IPS-11a (cell line): ENCODE measurements around the gene BCLAF1.
"Not testable (repeated sequence)": the region's sequence is repeated elsewhere in the genome, so short reads cannot be mapped to it uniquely, and the experiment has no call there.

ENCODE experiments used
- H3K4me3 ChIP-seq: one replicate; pipeline ENCODE4 v1.5.1; 2013; ENCODE audit warnings: low read depth, low read length, control low read depth

The BCLAF1 gene

GRCh38 chr6:136250686-136251008, 39.0 kb downstream of the BCLAF1 start:
- peak overlapping the region; percentile 87 for H3K4me3 ChIP-seq

GRCh38 chr6:136249811-136250685, 39.6 kb downstream of the BCLAF1 start, which contains the start of gene MTFR2:
Gene MTFR2, minus strand, starts transcription at chr6:136250311. Its CDS starts 1,212 bp downstream, at chr6:136249099.
- H3K4me3 ChIP-seq, result peak within 1 kb of the TSS; percentile 87

GRCh38 chr6:136249336-136249735, 40.3 kb downstream of the BCLAF1 start:
- H3K4me3 ChIP-seq, result peak overlapping the region; percentile 87

GRCh38 chr6:136244061-136244616, 45.5 kb downstream of the BCLAF1 start:
- H3K4me3 ChIP-seq, result no peak overlapping the region

- no peak overlapping the region for H3K4me3 ChIP-seq
Observed at GRCh38 chr6:136236466-136237293, 53.0 kb downstream of the BCLAF1 start.

- H3K4me3 ChIP-seq, result no peak overlapping the region
Observed at GRCh38 chr6:136235233-136235564, 54.4 kb downstream of the BCLAF1 start.

DNA sequence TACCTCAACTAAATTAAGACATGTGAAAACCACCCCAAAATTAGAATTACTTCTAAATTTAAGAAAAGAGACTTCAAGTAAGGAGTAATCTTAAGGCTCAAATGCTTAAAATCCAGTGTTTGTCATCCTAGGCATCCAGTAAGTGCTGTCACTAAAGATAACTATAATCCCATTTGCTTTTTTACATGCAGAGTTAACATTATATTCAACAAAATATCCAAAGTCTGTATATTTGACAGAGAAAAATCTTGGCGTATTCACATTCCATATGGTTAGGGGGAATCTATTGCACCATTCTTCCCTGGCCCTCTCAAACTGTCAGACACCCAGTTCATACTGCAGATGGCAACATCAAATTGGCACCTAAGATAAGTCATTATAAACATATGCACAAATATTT, 56.9 kb downstream of the BCLAF1 start:
- H3K4me3 ChIP-seq, result no peak overlapping the region

DNA sequence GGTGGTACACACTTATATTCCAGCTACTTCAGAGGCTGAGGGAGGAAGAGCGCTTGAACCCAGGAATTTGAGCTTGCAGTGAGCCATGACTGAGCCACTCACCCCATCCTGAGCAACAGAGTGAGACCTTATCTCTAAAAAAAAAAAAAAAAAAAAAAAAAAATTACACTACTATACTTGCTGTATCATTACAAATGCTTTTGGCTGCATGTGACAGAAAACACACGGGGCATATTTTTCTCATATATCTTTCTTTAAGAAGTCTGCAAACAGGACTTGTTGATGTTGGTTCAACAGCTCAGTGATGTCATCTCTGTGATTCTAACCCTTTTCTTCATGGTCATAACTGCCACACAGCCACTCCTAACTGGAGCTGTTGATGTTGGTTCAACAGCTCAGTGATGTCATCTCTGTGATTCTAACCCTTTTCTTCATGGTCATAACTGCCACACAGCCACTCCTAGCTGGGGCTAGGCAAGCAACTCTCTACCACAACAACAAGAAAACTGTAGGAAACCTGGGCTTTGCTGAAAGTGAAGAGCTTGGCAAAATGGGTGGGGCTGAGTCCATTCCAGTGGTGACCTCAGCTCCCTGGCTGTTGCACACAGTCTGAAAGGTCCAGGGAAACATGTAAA, 59.3 kb downstream of the BCLAF1 start:
- H3K4me3 ChIP-seq, result no peak overlapping the region

- no peak overlapping the region for H3K4me3 ChIP-seq
Observed at GRCh38 chr6:136228814-136229213, 60.8 kb downstream of the BCLAF1 start.

- no peak overlapping the region for H3K4me3 ChIP-seq
Observed at GRCh38 chr6:136226674-136227377, 62.8 kb downstream of the BCLAF1 start.

DNA sequence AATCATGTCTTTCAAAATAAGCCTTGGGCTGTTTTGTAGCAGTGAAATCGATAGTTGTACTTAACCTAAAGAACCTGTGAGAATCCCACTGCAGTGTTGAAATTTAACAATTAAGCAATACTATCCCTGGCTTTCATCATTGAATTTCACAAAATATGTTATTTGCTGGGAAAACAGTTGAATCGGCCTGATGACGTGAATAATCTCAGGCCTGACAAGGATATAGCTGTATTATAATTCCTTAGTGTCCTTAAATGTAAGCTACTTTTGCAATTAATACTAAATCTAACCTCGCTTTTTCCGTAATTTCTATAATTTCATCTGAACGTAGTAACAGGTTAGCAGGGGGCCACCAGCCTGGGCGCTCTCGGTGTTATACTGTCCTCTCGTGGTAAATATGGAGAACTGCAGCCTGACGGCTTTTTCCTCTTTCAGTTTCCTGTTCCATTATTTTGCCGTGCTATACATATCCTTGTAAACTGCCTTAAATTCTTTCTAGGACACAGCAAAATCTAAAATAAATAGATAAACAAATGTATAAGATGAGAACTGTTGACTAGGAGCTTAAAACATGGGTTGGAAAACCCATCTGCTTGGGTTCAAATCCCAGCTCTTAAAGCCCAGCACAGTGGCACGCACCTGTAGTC, 63.5 kb downstream of the BCLAF1 start:
- H3K4me3 ChIP-seq, result no peak overlapping the region

- no peak overlapping the region for H3K4me3 ChIP-seq
Observed at GRCh38 chr6:136225496-136225895, 64.2 kb downstream of the BCLAF1 start.

GRCh38 chr6:136224974-136225373, 64.7 kb downstream of the BCLAF1 start:
- H3K4me3 ChIP-seq, result not testable (repeated sequence)

DNA sequence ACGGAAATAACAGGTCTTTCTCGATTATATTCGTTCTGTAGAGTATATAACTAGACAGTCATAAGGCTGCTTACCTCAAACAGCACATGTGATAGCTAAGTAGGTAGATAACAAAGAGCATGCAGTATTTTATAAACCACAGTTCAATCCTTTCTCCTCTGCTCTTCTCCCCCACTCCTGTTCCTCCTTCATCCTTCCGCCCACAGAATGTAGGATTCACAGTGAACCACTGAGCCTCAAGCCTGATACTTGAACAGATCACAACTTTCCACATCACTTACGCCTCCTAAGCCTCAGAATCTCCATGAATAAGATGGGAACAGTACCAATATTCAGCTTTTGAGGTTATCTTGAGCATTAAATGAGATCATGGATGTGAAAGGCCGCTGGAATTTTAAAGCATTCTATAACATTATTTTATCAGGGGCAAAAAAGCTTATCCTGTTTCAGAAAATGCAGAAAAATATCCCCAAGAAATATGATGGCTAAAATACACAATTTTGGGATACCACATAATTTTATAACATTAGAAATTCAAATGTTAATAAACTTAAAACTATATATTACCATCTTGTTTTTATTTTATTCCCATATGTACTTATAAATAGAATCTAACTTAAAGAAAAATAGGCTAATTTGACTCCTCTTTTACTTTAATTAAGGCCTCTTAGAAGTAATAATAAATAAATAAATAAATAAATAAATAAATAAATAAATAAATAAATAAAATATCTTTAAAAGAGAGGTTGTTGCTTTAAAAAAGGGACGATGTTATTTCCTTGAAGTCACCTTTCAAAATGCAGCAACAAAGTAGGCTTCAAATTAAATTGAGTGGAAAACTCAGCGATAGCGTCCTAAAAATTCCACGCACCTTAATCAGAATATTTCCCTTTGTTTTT, 72.9 kb downstream of the BCLAF1 start:
- no peak overlapping the region for H3K4me3 ChIP-seq

DNA sequence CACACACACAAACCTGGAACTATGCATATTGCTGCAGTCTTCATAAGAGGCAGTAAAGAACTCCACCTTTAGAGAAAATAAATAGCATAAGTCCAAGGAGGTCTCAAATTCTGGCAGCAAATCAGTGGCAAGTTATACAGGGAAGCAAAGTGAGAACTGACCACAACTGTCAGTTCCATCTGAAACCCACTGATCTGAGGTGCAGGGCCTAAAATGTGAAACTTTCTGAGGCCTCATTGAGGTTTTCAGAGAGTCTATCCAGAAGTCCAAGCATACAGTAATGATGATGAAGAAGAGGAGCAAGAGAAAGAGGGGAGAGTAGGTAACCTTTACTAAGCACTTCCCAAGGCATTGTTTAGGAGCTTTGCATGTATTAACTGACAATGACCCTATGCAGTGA, 75.8 kb downstream of the BCLAF1 start:
- no peak overlapping the region for H3K4me3 ChIP-seq

GRCh38 chr6:136213012-136213539, 76.6 kb downstream of the BCLAF1 start:
- no peak overlapping the region for H3K4me3 ChIP-seq

GRCh38 chr6:136212608-136213007, 77.0 kb downstream of the BCLAF1 start:
- no peak overlapping the region for H3K4me3 ChIP-seq

GRCh38 chr6:136210398-136211165, 79.1 kb downstream of the BCLAF1 start:
- no peak overlapping the region for H3K4me3 ChIP-seq
